Activated CD4-positive, alpha-beta T cell treated with anti-CD3 and anti-CD28 coated beads for 1 hour (primary cell): ENCODE results near the gene UNG.

Source experiments
- DNase-seq: peaks from one replicate; pipeline ENCODE4 v3.0.0-alpha.2; 2020

The UNG gene

GRCh38 chr12:109157986-109158385 lies 60.6 kb downstream of the UNG start:
- DNase-seq: no peak

DNA sequence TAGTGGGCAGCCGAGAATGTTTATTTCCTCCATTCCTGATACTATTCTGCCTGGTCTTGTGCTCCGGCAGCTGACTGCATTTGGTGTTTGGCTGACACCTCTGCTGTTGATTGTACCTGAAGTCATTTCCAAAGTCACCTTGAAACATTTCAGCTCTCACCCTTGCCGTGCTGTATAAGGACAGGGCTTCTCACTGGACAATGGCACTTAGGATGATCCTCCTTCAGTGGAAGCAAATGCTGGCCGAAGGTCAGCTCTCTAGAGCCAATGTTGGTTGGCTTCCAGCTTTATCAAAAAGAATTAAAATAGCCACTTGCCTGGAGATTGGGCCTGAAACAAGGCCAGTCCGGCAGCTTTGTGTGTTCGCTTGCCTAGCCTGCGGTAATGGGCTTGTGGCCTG lies 63.0 kb downstream of the UNG start:
- no peak for DNase-seq
